GM23248 (cell line): ENCODE results near the gene ENTR1.

ENCODE experiments used
- EZH2 ChIP-seq: fragments of 200-600 bp; sonication (generic); IDR thresholded peaks from 2 replicates; pipeline ENCODE4 v1.6.1; 2018; ENCODE audit warnings: antibody characterized with exemption, mild to moderate bottlenecking; ENCODE audit not compliant: insufficient read depth, poor library complexity, severe bottlenecking
- EZH2phosphoT487 ChIP-seq: fragments of 200-600 bp; sonication (generic); IDR thresholded peaks from 2 replicates; pipeline ENCODE4 v1.6.1; 2018; ENCODE audit warnings: antibody characterized with exemption, moderate library complexity, mild to moderate bottlenecking, low read depth; ENCODE audit not compliant: insufficient read depth

GRCh38 chr9:136395345-136396218 lies 14.8 kb downstream of the ENTR1 start:
- TF ChIP-seq EZH2, result no peak
- TF ChIP-seq EZH2phosphoT487, result no peak
